Stimulated activated CD8-positive, alpha-beta memory T cell treated with anti-CD3 and anti-CD28 coated beads, Interleukin-12 subunit alpha, Interleukin-12 subunit beta, amount 100 ng/mL, for 24 hours (primary cell): ENCODE results near the gene EMP3.
A peak's percentile ranks its signal among the peaks of the same experiment; 100 is the strongest.
"Not testable (repeated sequence)": the region's sequence is repeated elsewhere in the genome, so short reads cannot be mapped to it uniquely, and the experiment has no call there.

Source experiments
- DNase-seq: peaks from one replicate; pipeline ENCODE4 v3.0.0-alpha.2; 2020; ENCODE audit errors: extremely low read depth

EMP3 gene

GRCh38 chr19:48348045-48348444 is 22.7 kb downstream of the EMP3 start:
- DNase-seq, result no peak

GRCh38 chr19:48348737-48349136 is 23.4 kb downstream of the EMP3 start:
- DNase-seq, result no peak

- DNase-seq, result no peak
These were observed 25.5 kb downstream of the EMP3 start for GRCh38 chr19:48350856-48351255.

GRCh38 chr19:48351341-48351752 is 26.0 kb downstream of the EMP3 start:
- DNase-seq, result no peak

- DNase-seq, result no peak
These were observed 28.3 kb downstream of the EMP3 start for GRCh38 chr19:48353677-48354076.

GRCh38 chr19:48354332-48354992 is 29.1 kb downstream of the EMP3 start:
- DNase-seq, result no peak

GRCh38 chr19:48355365-48355954 is 30.1 kb downstream of the EMP3 start:
- DNase-seq, result no peak

GRCh38 chr19:48359123-48359522 is 33.8 kb downstream of the EMP3 start:
- no peak for DNase-seq

GRCh38 chr19:48361912-48362311 is 36.6 kb downstream of the EMP3 start:
- no peak for DNase-seq

GRCh38 chr19:48362716-48363499 is 37.6 kb downstream of the EMP3 start:
- peak; percentile 81 for DNase-seq

GRCh38 chr19:48363500-48363809 is 38.1 kb downstream of the EMP3 start:
- DNase-seq, result no peak

- peak; percentile 96 for DNase-seq
These were observed 38.7 kb downstream of the EMP3 start, which contains the start of the genes SYNGR4 and TMEM143 for GRCh38 chr19:48363810-48364597. TSS of gene SYNGR4 (plus strand) at chr19:48364367. CDS start at chr19:48365843, 1,476 bp downstream. TSS of gene TMEM143 (minus strand) at chr19:48363940. CDS start at chr19:48363920, 20 bp downstream.

- no peak for DNase-seq
These were observed 39.4 kb downstream of the EMP3 start for GRCh38 chr19:48364598-48365348.

- no peak for DNase-seq
These were observed 40.2 kb downstream of the EMP3 start for GRCh38 chr19:48365602-48366001.

- no peak for DNase-seq
These were observed 42.5 kb downstream of the EMP3 start for GRCh38 chr19:48367855-48368254.

GRCh38 chr19:48368936-48369335 is 43.6 kb downstream of the EMP3 start:
- no peak for DNase-seq

GRCh38 chr19:48370955-48371354 is 45.6 kb downstream of the EMP3 start:
- DNase-seq, result no peak

- no peak for DNase-seq
These were observed 46.0 kb downstream of the EMP3 start for GRCh38 chr19:48371367-48371766.

- DNase-seq, result not testable (repeated sequence)
These were observed 46.4 kb downstream of the EMP3 start for GRCh38 chr19:48371771-48372170.

- no peak for DNase-seq
These were observed 47.6 kb downstream of the EMP3 start for GRCh38 chr19:48372904-48373303.

GRCh38 chr19:48373567-48373966 is 48.2 kb downstream of the EMP3 start:
- DNase-seq, result no peak
